ENCODE measurements around the gene TFPI. TPM values are rescaled to one million over a fixed set of nuclear protein-coding genes. Genes with fewer than 3 reads are reported as not detected.
A peak's percentile ranks its signal among the peaks of the same experiment; 100 is the strongest.

Gene TFPI
- total RNA-seq, 2 experiments from 2014 or later = not detected

- peak; percentile 50 for DNase-seq (ENCODE audit: low spot score)
- ChIA-PET POLR2A (interaction anchor here (0.6 to 1.1 kb wide), 2 partner anchors 32 to 1832 kb away, joined by 4 read pairs; no protein-coding TSS in a partner anchor), CTCF (ENCODE audit: unreplicated experiment) (no interaction called here)
- no TSS peak for BruUV-seq (replicated peaks)
- H3K27ac ChIP-seq (ENCODE audit: low read depth, low read length, poor library complexity, severe bottlenecking) = no peak overlapping the region
- no peaks in the 10 kb centered on the region for H3K4me1 ChIP-seq (ENCODE audit: insufficient read depth, low read length, poor library complexity, severe bottlenecking)
- intact Hi-C loops (cut with micrococcal nuclease; ENCODE audit: unreplicated experiment) = loop anchor here (1.0 to 5.0 kb wide), 2 partner anchors 77 to 343 kb away; no protein-coding TSS in a partner anchor
- H2AFZ ChIP-seq (ENCODE audit: low read length) = no peak overlapping the region
- no peaks in the 10 kb centered on the region for H3K36me3 ChIP-seq (ENCODE audit: insufficient read depth, low read length)
- H3K79me2 ChIP-seq (ENCODE audit: insufficient read depth, low read depth, low read length) = no peaks in the 10 kb centered on the region
- H4K20me1 ChIP-seq (ENCODE audit: insufficient read depth, low read length) = no peaks in the 10 kb centered on the region
- H3K4me2 ChIP-seq (ENCODE audit: low read length) = no peak overlapping the region
- H3K9me3 ChIP-seq (ENCODE audit: low read length) = no peaks in the 10 kb centered on the region
- TF ChIP-seq, protein P1, sequence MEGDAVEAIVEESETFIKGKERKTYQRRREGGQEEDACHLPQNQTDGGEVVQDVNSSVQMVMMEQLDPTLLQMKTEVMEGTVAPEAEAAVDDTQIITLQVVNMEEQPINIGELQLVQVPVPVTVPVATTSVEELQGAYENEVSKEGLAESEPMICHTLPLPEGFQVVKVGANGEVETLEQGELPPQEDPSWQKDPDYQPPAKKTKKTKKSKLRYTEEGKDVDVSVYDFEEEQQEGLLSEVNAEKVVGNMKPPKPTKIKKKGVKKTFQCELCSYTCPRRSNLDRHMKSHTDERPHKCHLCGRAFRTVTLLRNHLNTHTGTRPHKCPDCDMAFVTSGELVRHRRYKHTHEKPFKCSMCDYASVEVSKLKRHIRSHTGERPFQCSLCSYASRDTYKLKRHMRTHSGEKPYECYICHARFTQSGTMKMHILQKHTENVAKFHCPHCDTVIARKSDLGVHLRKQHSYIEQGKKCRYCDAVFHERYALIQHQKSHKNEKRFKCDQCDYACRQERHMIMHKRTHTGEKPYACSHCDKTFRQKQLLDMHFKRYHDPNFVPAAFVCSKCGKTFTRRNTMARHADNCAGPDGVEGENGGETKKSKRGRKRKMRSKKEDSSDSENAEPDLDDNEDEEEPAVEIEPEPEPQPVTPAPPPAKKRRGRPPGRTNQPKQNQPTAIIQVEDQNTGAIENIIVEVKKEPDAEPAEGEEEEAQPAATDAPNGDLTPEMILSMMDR (conservative IDR thresholded peaks at IDR 0.05; ENCODE audit: low read length) = peak; percentile 89
- TF ChIP-seq EZH2phosphoT487 (IDR thresholded peaks at IDR 0.05; ENCODE audit: borderline replicate concordance, low read depth, low read length) = no peak
- no peaks in the 10 kb centered on the region for H3K9me2 ChIP-seq (ENCODE audit: insufficient read depth, low read length)
- H3K4me3 ChIP-seq (ENCODE audit: low read depth, low read length, poor library complexity, severe bottlenecking) = no peak overlapping the region
These were observed 54.2 kb downstream of the TFPI start for GRCh38 chr2:187499941-187500532.

DNA sequence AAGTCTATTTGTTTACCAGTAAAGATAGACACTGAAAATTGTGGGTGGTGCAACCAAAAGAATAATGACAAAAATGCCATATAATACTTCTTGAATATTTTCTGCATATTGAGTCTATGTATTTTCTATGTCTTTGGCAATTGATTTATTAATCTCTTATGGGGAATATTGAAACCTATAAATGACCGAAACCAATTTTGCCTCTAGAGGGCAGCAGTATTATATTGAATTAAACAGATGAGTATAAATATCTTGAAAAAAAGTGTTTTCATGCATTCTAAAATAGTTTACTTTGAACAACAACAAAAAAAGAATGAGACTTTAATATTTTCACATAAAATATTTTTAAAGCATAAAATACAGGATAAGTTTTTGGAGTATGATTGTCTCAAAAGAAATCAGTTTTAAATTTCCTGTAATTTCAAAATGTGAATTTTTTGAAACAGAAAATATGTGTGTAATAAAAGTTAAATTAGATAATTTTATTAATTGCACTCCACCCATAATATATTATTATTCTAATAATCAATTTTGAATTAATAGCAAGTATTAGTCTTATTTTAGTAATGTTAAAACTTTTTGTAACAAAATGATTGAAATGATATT, 56.3 kb downstream of the TFPI start:
- H3K9me3 ChIP-seq (ENCODE audit: low read length) = no peaks in the 10 kb centered on the region
- H4K20me1 ChIP-seq (ENCODE audit: insufficient read depth, low read length) = no peaks in the 10 kb centered on the region
- no peak overlapping the region for H3K4me3 ChIP-seq (ENCODE audit: low read depth, low read length, poor library complexity, severe bottlenecking)
- BruUV-seq (replicated peaks) = no TSS peak
- no peaks in the 10 kb centered on the region for H3K9me2 ChIP-seq (ENCODE audit: insufficient read depth, low read length)
- H3K4me1 ChIP-seq (ENCODE audit: insufficient read depth, low read length, poor library complexity, severe bottlenecking) = no peaks in the 10 kb centered on the region
- POLR2A ChIA-PET = no interaction called here
- H3K36me3 ChIP-seq (ENCODE audit: insufficient read depth, low read length) = no peaks in the 10 kb centered on the region
- H3K4me2 ChIP-seq (ENCODE audit: low read length) = no peak overlapping the region
- no peak overlapping the region for H2AFZ ChIP-seq (ENCODE audit: low read length)
- CTCF ChIA-PET (ENCODE audit: unreplicated experiment) = no interaction called here
- intact Hi-C loops (cut with micrococcal nuclease; ENCODE audit: unreplicated experiment) = no loop called here
- TF ChIP-seq EZH2phosphoT487 (IDR thresholded peaks at IDR 0.05; ENCODE audit: borderline replicate concordance, low read depth, low read length) = no peak
- TF ChIP-seq, protein P1 (conservative IDR thresholded peaks at IDR 0.05; ENCODE audit: low read length) = peak; percentile 93
- H3K79me2 ChIP-seq (ENCODE audit: insufficient read depth, low read depth, low read length) = no peaks in the 10 kb centered on the region
- no peak overlapping the region for H3K27ac ChIP-seq (ENCODE audit: low read depth, low read length, poor library complexity, severe bottlenecking)
- DNase-seq (ENCODE audit: low spot score) = peak; percentile 11

GRCh38 chr2:187497140-187497539, 57.1 kb downstream of the TFPI start:
- H3K9me3 ChIP-seq (ENCODE audit: low read length) = no peaks in the 10 kb centered on the region
- POLR2A ChIA-PET = no interaction called here
- no peaks in the 10 kb centered on the region for H3K9me2 ChIP-seq (ENCODE audit: insufficient read depth, low read length)
- intact Hi-C loops (cut with micrococcal nuclease; ENCODE audit: unreplicated experiment) = no loop called here
- no peak overlapping the region for H2AFZ ChIP-seq (ENCODE audit: low read length)
- H3K4me2 ChIP-seq (ENCODE audit: low read length) = no peak overlapping the region
- H3K4me1 ChIP-seq (ENCODE audit: insufficient read depth, low read length, poor library complexity, severe bottlenecking) = no peaks in the 10 kb centered on the region
- H4K20me1 ChIP-seq (ENCODE audit: insufficient read depth, low read length) = no peaks in the 10 kb centered on the region
- DNase-seq (ENCODE audit: low spot score) = no peak
- no TSS peak for BruUV-seq (replicated peaks)
- H3K27ac ChIP-seq (ENCODE audit: low read depth, low read length, poor library complexity, severe bottlenecking) = no peak overlapping the region
- TF ChIP-seq, protein P1 (conservative IDR thresholded peaks at IDR 0.05; ENCODE audit: low read length) = no peak
- H3K36me3 ChIP-seq (ENCODE audit: insufficient read depth, low read length) = no peaks in the 10 kb centered on the region
- no peaks in the 10 kb centered on the region for H3K79me2 ChIP-seq (ENCODE audit: insufficient read depth, low read depth, low read length)
- no peak overlapping the region for H3K4me3 ChIP-seq (ENCODE audit: low read depth, low read length, poor library complexity, severe bottlenecking)
- CTCF ChIA-PET (ENCODE audit: unreplicated experiment) = no interaction called here

Data from OCI-LY7 (cell line).